ENCODE results near the gene HYAL3. TPM values are rescaled to one million over a fixed set of nuclear protein-coding genes. Genes with fewer than 3 reads are reported as not detected.
"Not testable (repeated sequence)": the region's sequence is repeated elsewhere in the genome, so short reads cannot be mapped to it uniquely, and the experiment has no call there.

Gene HYAL3
- total RNA-seq, 2 donors from 2014 or later = 0.99 to 2.3 TPM

DNA sequence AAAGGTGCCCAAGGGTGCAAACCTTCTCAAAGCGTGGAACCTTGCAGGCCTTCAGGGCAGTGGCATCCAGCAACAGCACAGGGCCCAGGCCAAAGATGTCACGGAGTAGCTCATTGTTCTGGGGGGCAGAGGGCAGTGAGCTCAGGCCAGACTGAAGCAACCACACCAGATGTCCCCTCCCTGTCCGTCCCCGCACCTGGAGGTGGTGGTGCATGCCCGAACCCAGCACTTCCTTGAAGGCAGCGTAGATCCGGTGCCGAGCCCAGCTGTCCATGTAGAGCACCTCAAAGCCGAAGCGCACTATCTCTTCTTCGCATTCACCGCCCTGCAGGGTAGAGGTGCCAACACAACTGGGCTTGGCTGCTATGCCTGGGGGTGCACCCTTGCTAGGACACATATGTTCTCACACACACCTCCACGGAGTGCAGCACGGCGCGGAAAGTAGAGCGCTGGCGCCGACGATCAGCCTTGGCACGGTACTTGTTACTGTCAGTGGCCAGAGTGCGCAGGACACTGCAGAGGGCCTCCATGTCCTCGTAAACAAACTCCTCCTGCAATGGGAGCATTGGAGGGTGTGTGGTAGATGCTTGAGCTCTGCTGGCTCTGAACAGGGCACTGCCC, 10.7 kb downstream of the HYAL3 start:
- H3K27ac ChIP-seq = no peak overlapping the region
- peak in 1 of 4 donors; percentile 6 for DNase-seq
- peaks cover 24% of the 10 kb centered on the region for H3K4me1 ChIP-seq
- no peaks in the 10 kb centered on the region for H3K9me3 ChIP-seq
- intact Hi-C loops (cut with DNase I) = no loop called here
- no peak for ATAC-seq
- H3K27me3 ChIP-seq = no peaks in the 10 kb centered on the region
- WGBS, 2 donors = 88 to 93% methylated on average over 3 to 23 of the region's 23 CpGs
- H3K36me3 ChIP-seq (replicated peaks in 1 of 2; ENCODE audit: insufficient read depth in 1 of 2, low read depth in 2 of 2) = peaks cover 4 to 20% of the 10 kb centered on the region in 2 donors
- TF ChIP-seq, protein P1, sequence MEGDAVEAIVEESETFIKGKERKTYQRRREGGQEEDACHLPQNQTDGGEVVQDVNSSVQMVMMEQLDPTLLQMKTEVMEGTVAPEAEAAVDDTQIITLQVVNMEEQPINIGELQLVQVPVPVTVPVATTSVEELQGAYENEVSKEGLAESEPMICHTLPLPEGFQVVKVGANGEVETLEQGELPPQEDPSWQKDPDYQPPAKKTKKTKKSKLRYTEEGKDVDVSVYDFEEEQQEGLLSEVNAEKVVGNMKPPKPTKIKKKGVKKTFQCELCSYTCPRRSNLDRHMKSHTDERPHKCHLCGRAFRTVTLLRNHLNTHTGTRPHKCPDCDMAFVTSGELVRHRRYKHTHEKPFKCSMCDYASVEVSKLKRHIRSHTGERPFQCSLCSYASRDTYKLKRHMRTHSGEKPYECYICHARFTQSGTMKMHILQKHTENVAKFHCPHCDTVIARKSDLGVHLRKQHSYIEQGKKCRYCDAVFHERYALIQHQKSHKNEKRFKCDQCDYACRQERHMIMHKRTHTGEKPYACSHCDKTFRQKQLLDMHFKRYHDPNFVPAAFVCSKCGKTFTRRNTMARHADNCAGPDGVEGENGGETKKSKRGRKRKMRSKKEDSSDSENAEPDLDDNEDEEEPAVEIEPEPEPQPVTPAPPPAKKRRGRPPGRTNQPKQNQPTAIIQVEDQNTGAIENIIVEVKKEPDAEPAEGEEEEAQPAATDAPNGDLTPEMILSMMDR (IDR thresholded peaks at IDR 0.05) = no peak
- TF ChIP-seq POLR2A (IDR thresholded peaks at IDR 0.05) = no peak
- H3K4me3 ChIP-seq = no peak overlapping the region

DNA sequence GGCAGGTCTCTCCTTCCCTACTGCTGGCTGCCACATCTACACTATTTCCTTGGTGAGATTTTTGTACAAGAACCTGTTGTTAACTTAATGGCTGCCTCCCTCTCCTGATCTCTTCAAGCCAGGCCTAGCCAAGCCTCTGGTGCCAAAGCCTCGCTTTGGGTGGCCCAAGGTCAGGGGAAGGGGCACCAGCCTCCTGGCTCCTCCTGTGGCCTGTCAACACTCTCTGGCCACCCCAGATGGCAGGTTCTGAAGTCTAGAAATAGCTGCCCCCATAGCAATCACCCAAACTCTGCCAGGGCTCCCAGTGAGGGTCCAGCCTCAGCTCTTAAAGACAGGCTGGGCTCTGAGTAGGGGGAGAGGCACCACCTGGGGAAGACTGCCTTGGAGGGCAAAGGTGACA, 11.9 kb downstream of the HYAL3 start:
- TF ChIP-seq, protein P1 (IDR thresholded peaks at IDR 0.05) = no peak
- no peak for TF ChIP-seq POLR2A (IDR thresholded peaks at IDR 0.05)
- no peaks in the 10 kb centered on the region for H3K9me3 ChIP-seq
- H3K27ac ChIP-seq = no peak overlapping the region
- DNase-seq (no peak), ATAC-seq (no peak)
- H3K4me1 ChIP-seq = peaks cover 13% of the 10 kb centered on the region
- H3K36me3 ChIP-seq (replicated peaks in 1 of 2; ENCODE audit: insufficient read depth in 1 of 2, low read depth in 2 of 2) = peaks cover 4 to 20% of the 10 kb centered on the region in 2 donors
- H3K27me3 ChIP-seq = no peaks in the 10 kb centered on the region
- no peak overlapping the region for H3K4me3 ChIP-seq
- whole genome bisulfite sequencing, 2 donors = 50% methylated on average over 1 of the region's 1 CpG; no CpG with 5 or more reads in 1 of the 2 donors
- intact Hi-C loops (cut with DNase I) = no loop called here

GRCh38 chr3:50286322-50287227, 12.6 kb downstream of the HYAL3 start:
- TF ChIP-seq POLR2A (IDR thresholded peaks at IDR 0.05) = no peak
- TF ChIP-seq, protein P1 (IDR thresholded peaks at IDR 0.05) = no peak
- intact Hi-C loops (cut with DNase I) = no loop called here
- Histone ChIP-seq H3K4me1 (peaks cover 13% of the 10 kb centered on the region), H3K27me3 (no peaks in the 10 kb centered on the region), H3K4me3 (no peak overlapping the region), H3K27ac (no peak overlapping the region), H3K36me3 (replicated peaks in 1 of 2; ENCODE audit: insufficient read depth in 1 of 2, low read depth in 2 of 2) (peaks cover 4 to 20% of the 10 kb centered on the region in 2 donors), H3K9me3 (no peaks in the 10 kb centered on the region)
- no peak for ATAC-seq
- 85 to 90% methylated on average over 8 to 28 of the region's 28 CpGs for WGBS, 2 donors
- no peak for DNase-seq

- intact Hi-C loops (cut with DNase I); H3K27me3 ChIP-seq; ATAC-seq; H3K4me3 ChIP-seq; DNase-seq; H3K4me1 ChIP-seq; H3K9me3 ChIP-seq; H3K27ac ChIP-seq: not testable (repeated sequence)
- 90 to 92% methylated on average over 6 of the region's 6 CpGs for WGBS, 2 donors
- H3K36me3 ChIP-seq (replicated peaks in 1 of 2; ENCODE audit: insufficient read depth in 1 of 2, low read depth in 2 of 2) = peaks cover 0 to 10% of the 10 kb centered on the region in 2 donors
Observed at GRCh38 chr3:50284121-50284520, 15.1 kb downstream of the HYAL3 start.

DNA sequence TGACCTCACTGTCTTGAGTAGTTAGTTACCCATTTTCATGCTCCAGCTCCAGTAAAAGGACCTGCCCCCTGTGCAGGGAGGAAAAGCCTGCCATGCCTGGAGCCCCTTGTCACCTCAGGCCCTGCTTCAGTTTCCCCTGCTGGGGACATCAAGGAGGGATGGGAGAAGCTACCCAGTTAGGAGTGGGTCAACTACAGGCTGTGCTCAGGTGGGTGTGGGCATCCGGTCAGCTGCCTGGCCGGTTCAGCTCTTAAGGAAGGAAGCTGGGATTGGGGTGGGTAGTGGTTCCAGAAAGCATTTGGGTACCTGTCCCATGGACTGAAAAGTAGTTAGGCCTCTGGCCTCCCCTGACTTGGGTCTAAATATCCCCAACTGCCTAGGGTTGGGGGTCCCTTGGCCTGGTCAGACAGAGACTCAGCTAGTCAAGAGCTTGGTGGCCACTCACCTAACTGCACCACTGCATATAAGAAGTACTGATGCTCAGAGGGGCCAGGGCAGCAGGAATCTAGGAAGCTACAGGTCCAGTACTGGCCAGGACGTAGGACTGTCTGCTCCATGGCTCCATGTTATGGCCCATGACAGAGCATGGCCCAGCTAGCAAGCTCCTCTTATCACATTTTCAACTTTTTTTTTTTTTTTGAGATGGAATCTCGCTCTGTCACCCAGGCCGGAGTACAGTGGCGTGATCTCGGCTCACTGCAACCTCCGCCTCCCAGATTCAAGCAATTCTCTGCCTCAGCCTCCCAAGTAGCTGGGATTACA, 19.8 kb downstream of the HYAL3 start:
- H3K36me3 ChIP-seq (replicated peaks in 1 of 2; ENCODE audit: insufficient read depth in 1 of 2, low read depth in 2 of 2) = no peaks in the 10 kb centered on the region
- DNase-seq = no peak
- no peak for TF ChIP-seq POLR2A (IDR thresholded peaks at IDR 0.05)
- TF ChIP-seq, protein P1 (IDR thresholded peaks at IDR 0.05) = no peak
- no peak for ATAC-seq
- H3K9me3 ChIP-seq = no peaks in the 10 kb centered on the region
- H3K27ac ChIP-seq = no peak overlapping the region
- 85 to 93% methylated on average over 8 of the region's 8 CpGs for WGBS, 2 donors
- intact Hi-C loops (cut with DNase I) = loop anchor here (10.0 kb wide), 1 partner anchor 85 kb away; the partner anchor contains the start of gene GNAT1
- peaks cover 2% of the 10 kb centered on the region for H3K4me1 ChIP-seq
- H3K27me3 ChIP-seq = no peaks in the 10 kb centered on the region
- no peak overlapping the region for H3K4me3 ChIP-seq
